MM.1S (cell line): ENCODE measurements around the gene ITGB8.

ENCODE experiments used
- DNase-seq: peaks from one replicate; pipeline ENCODE4 v3.0.0-alpha.2; 2015
- H2AFZ ChIP-seq: fragments of 300-600 bp; sonication (generic); 2 replicates; pipeline ENCODE4 v1.6.0; 2016; ENCODE audit warnings: antibody characterized with exemption, low read length
- H3F3A ChIP-seq: fragments of 300-600 bp; sonication (generic); 2 replicates; pipeline ENCODE4 v1.6.1; 2016; ENCODE audit warnings: mild to moderate bottlenecking, antibody characterized with exemption, low read length, moderate library complexity, mixed read lengths; ENCODE audit not compliant: insufficient read depth
- H3K27ac ChIP-seq: fragments of 300-600 bp; sonication (generic); 2 replicates; pipeline ENCODE4 v1.5.1; 2016; ENCODE audit warnings: mild to moderate bottlenecking, low read length
- H3K27me3 ChIP-seq: fragments of 300-600 bp; sonication (generic); replicated peaks from 2 replicates; pipeline ENCODE4 v1.6.0; 2016; ENCODE audit warnings: low read length; ENCODE audit not compliant: insufficient read depth
- H3K36me3 ChIP-seq: fragments of 300-600 bp; sonication (generic); replicated peaks from 2 replicates; pipeline ENCODE4 v1.6.1; 2016; ENCODE audit warnings: mild to moderate bottlenecking, low read length, mixed read lengths; ENCODE audit not compliant: insufficient read depth
- H3K4me1 ChIP-seq: fragments of 300-600 bp; sonication (generic); 2 replicates; pipeline ENCODE4 v1.6.1; 2016; ENCODE audit warnings: low read length, mixed read lengths
- H3K4me2 ChIP-seq: fragments of 300-600 bp; sonication (generic); 2 replicates; pipeline ENCODE4 v1.6.0; 2016; ENCODE audit warnings: low read depth, low read length
- H3K4me3 ChIP-seq: fragments of 300-600 bp; sonication (generic); 2 replicates; pipeline ENCODE4 v1.5.1; 2016; ENCODE audit warnings: low read length, mixed read lengths
- H3K79me2 ChIP-seq: fragments of 300-600 bp; sonication (generic); 2 replicates; pipeline ENCODE4 v1.6.1; 2016; ENCODE audit warnings: mixed run types, low read length, mixed read lengths
- H3K9ac ChIP-seq: fragments of 300-600 bp; sonication (generic); 2 replicates; pipeline ENCODE4 v1.6.1; 2016; ENCODE audit warnings: low read length, mixed read lengths
- H3K9me2 ChIP-seq: fragments of 300-600 bp; sonication (generic); replicated peaks from 2 replicates; pipeline ENCODE4 v1.6.1; 2016; ENCODE audit warnings: mild to moderate bottlenecking, low read length, mixed read lengths; ENCODE audit not compliant: insufficient read depth
- H3K9me3 ChIP-seq: fragments of 300-600 bp; sonication (generic); replicated peaks from 2 replicates; pipeline ENCODE4 v1.6.1; 2016; ENCODE audit warnings: mild to moderate bottlenecking, low read length, mixed read lengths; ENCODE audit not compliant: insufficient read depth
- H4K20me1 ChIP-seq: fragments of 300-600 bp; sonication (generic); 2 replicates; pipeline ENCODE4 v1.6.1; 2016; ENCODE audit warnings: mild to moderate bottlenecking, low read length, moderate library complexity, mixed read lengths; ENCODE audit not compliant: insufficient read depth
- CTCF ChIP-seq: fragments of 300-600 bp; sonication (generic); IDR thresholded peaks from 2 replicates; pipeline ENCODE4 v1.5.1; 2016; ENCODE audit warnings: antibody characterized with exemption, low read length, mixed read lengths
- EZH2 ChIP-seq: fragments of 300-600 bp; sonication (generic); optimal IDR thresholded peaks from 2 replicates; pipeline ENCODE3; 2017; ENCODE audit warnings: low read depth, mild to moderate bottlenecking, antibody characterized with exemption, low read length, mixed read lengths
- EZH2phosphoT487 ChIP-seq: fragments of 300-600 bp; sonication (generic); IDR thresholded peaks from 2 replicates; pipeline ENCODE4 v1.6.1; 2018; ENCODE audit warnings: antibody characterized with exemption, low read length

ITGB8 gene

GRCh38 chr7:20288036-20288435 lies 42.7 kb upstream of the ITGB8 start:
- H3F3A ChIP-seq, result peaks cover 20% of the 10 kb centered on the region
- no peaks in the 10 kb centered on the region for H3K36me3 ChIP-seq
- no peak overlapping the region for H3K27ac ChIP-seq
- H3K4me1 ChIP-seq, result peaks cover 47% of the 10 kb centered on the region
- no peak overlapping the region for H2AFZ ChIP-seq
- H3K27me3 ChIP-seq, result no peaks in the 10 kb centered on the region
- no peaks in the 10 kb centered on the region for H3K9me2 ChIP-seq
- H3K9ac ChIP-seq, result no peak overlapping the region
- H3K79me2 ChIP-seq, result no peaks in the 10 kb centered on the region
- TF ChIP-seq EZH2phosphoT487 (no peak), CTCF (no peak), EZH2 (no peak)
- H4K20me1 ChIP-seq, result no peaks in the 10 kb centered on the region
- no peaks in the 10 kb centered on the region for H3K9me3 ChIP-seq
- no peak overlapping the region for H3K4me2 ChIP-seq
- no peak overlapping the region for H3K4me3 ChIP-seq
- no peak for DNase-seq

- H4K20me1 ChIP-seq, result no peaks in the 10 kb centered on the region
- no peak for TF ChIP-seq CTCF
- TF ChIP-seq EZH2, result no peak
- TF ChIP-seq EZH2phosphoT487, result no peak
- no peak overlapping the region for H2AFZ ChIP-seq
- H3F3A ChIP-seq, result peaks cover 5% of the 10 kb centered on the region; the same call in 1 of the 2 replicates
- H3K9me3 ChIP-seq, result no peaks in the 10 kb centered on the region
- no peak for DNase-seq
- no peak overlapping the region for H3K9ac ChIP-seq
- H3K36me3 ChIP-seq, result no peaks in the 10 kb centered on the region
- H3K4me1 ChIP-seq, result peaks cover 31% of the 10 kb centered on the region
- H3K79me2 ChIP-seq, result no peaks in the 10 kb centered on the region
- no peaks in the 10 kb centered on the region for H3K9me2 ChIP-seq
- peak overlapping the region; percentile 33 for H3K4me2 ChIP-seq
- H3K27ac ChIP-seq, result no peak overlapping the region
- no peak overlapping the region; the same call in 1 of the 2 replicates for H3K4me3 ChIP-seq
- H3K27me3 ChIP-seq, result no peaks in the 10 kb centered on the region
These were observed 40.1 kb upstream of the ITGB8 start for GRCh38 chr7:20290505-20291111.

- Histone ChIP-seq H3K4me1 (peaks cover 14% of the 10 kb centered on the region), H3K27me3 (no peaks in the 10 kb centered on the region), H3K9me2 (no peaks in the 10 kb centered on the region), H3K36me3 (no peaks in the 10 kb centered on the region), H3K4me3 (no peak overlapping the region), H3K9me3 (no peaks in the 10 kb centered on the region), H3K27ac (no peak overlapping the region), H2AFZ (no peak overlapping the region), H3K79me2 (no peaks in the 10 kb centered on the region), H3K9ac (no peak overlapping the region), H4K20me1 (no peaks in the 10 kb centered on the region), H3K4me2 (no peak overlapping the region), H3F3A (peaks cover 5% of the 10 kb centered on the region; the same call in 1 of the 2 replicates)
- TF ChIP-seq CTCF (no peak), EZH2phosphoT487 (no peak), EZH2 (no peak)
- no peak for DNase-seq
These were observed 37.4 kb upstream of the ITGB8 start for GRCh38 chr7:20293336-20293735.
